Neural cell (in vitro differentiated cells): ENCODE results near the gene PEX13. TPM values are rescaled to one million over a fixed set of nuclear protein-coding genes. Genes with fewer than 3 reads are reported as not detected.

Experiments used
- H2AFZ ChIP-seq: fragments of 200-600, 300-800 bp; sonication (generic), shearing (Covaris generic); 2 replicates; pipeline ENCODE4 v1.6.0; 2014; ENCODE audit warnings: low read depth, mild to moderate bottlenecking, antibody characterized with exemption, low read length, moderate library complexity
- H3F3A ChIP-seq: fragments of 200-600 bp; shearing (Covaris generic); 2 replicates; pipeline ENCODE4 v1.6.1; 2016; ENCODE audit warnings: mild to moderate bottlenecking, moderate library complexity, mixed read lengths, antibody characterized with exemption, low read length; ENCODE audit not compliant: insufficient read depth, poor library complexity, severe bottlenecking
- H3K27ac ChIP-seq: fragments of 200-600, 300-800 bp; sonication (generic), shearing (Covaris generic); 2 replicates; pipeline ENCODE4 v1.5.1; 2014; ENCODE audit warnings: mild to moderate bottlenecking, low read length, moderate library complexity
- H3K27me3 ChIP-seq: fragments of 300-800, 200-600 bp; sonication (generic), shearing (Covaris generic); 2 replicates; pipeline ENCODE4 v1.6.0; 2014; ENCODE audit warnings: mild to moderate bottlenecking, low read depth, low read length, moderate library complexity; ENCODE audit not compliant: insufficient read depth
- H3K36me3 ChIP-seq: fragments of 300-800, 200-600 bp; sonication (generic), shearing (Covaris generic); 2 replicates; pipeline ENCODE4 v1.5.1; 2014; ENCODE audit warnings: mild to moderate bottlenecking, antibody characterized with exemption, low read length, moderate library complexity; ENCODE audit not compliant: insufficient read depth
- H3K4me2 ChIP-seq: fragments of 300-800, 200-600 bp; sonication (generic), shearing (Covaris generic); 2 replicates; pipeline ENCODE4 v1.6.0; 2014; ENCODE audit warnings: mild to moderate bottlenecking, low read length
- H3K4me3 ChIP-seq: fragments of 300-800, 200-600 bp; sonication (generic), shearing (Covaris generic); 2 replicates; pipeline ENCODE4 v1.5.1; 2014; ENCODE audit warnings: mild to moderate bottlenecking, low read length, moderate library complexity
- H3K79me2 ChIP-seq: fragments of 200-600 bp; shearing (Covaris generic); replicated peaks from 2 replicates; pipeline ENCODE4 v1.6.0; 2014; ENCODE audit warnings: mild to moderate bottlenecking, low read length, moderate library complexity; ENCODE audit not compliant: insufficient read depth
- H3K9ac ChIP-seq: fragments of 300-800, 200-600 bp; sonication (generic), shearing (Covaris generic); 2 replicates; pipeline ENCODE4 v1.6.1; 2016; ENCODE audit warnings: mild to moderate bottlenecking, low read length, mixed read lengths
- H3K9me2 ChIP-seq: fragments of 200-600 bp; shearing (Covaris generic); 2 replicates; pipeline ENCODE4 v1.6.1; 2016; ENCODE audit warnings: mild to moderate bottlenecking, low read length, mixed read lengths; ENCODE audit not compliant: insufficient read depth
- H3K9me3 ChIP-seq: fragments of 200-600, 300-800 bp; sonication (generic), shearing (Covaris generic); 2 replicates; pipeline ENCODE4 v1.6.1; 2016; ENCODE audit warnings: mild to moderate bottlenecking, mixed run types, low read length, moderate library complexity, mixed read lengths
- H4K20me1 ChIP-seq: fragments of 200-600 bp; shearing (Covaris generic); 2 replicates; pipeline ENCODE4 v1.6.1; 2016; ENCODE audit warnings: mild to moderate bottlenecking, mixed run types; ENCODE audit not compliant: insufficient read depth
- CTCF ChIP-seq: fragments of 450-650 bp; IDR thresholded peaks from 2 replicates; pipeline ENCODE4 v1.5.1; 2014; ENCODE audit warnings: antibody characterized with exemption, mild to moderate bottlenecking, moderate library complexity; ENCODE audit not compliant: poor library complexity, severe bottlenecking
- EP300 ChIP-seq: fragments of 450-650 bp; conservative IDR thresholded peaks from 2 replicates; pipeline ENCODE4 v1.6.1; 2014; ENCODE audit warnings: antibody characterized with exemption, mild to moderate bottlenecking, moderate library complexity; ENCODE audit not compliant: poor library complexity, severe bottlenecking
- EZH2 ChIP-seq: fragments of 200-600, 300-800 bp; shearing (Covaris generic), sonication (generic); IDR thresholded peaks from 2 replicates; pipeline ENCODE4 v1.6.1; 2014; ENCODE audit warnings: antibody characterized with exemption, low read length, borderline replicate concordance, mild to moderate bottlenecking; ENCODE audit not compliant: insufficient read depth, poor library complexity, severe bottlenecking
- MXI1 ChIP-seq: fragments of 450-650 bp; conservative IDR thresholded peaks from 2 replicates; pipeline ENCODE4 v1.6.1; 2014; ENCODE audit warnings: antibody characterized with exemption, mild to moderate bottlenecking; ENCODE audit not compliant: poor library complexity, severe bottlenecking
- POLR2AphosphoS5 ChIP-seq: IDR thresholded peaks from 2 replicates; pipeline ENCODE4 v1.6.1; 2012
- RAD21 ChIP-seq: fragments of 450-650 bp; conservative IDR thresholded peaks from 2 replicates; pipeline ENCODE4 v1.6.1; 2014; ENCODE audit warnings: antibody characterized with exemption, mild to moderate bottlenecking, moderate library complexity
- REST ChIP-seq: IDR thresholded peaks from 2 replicates; pipeline ENCODE4 v1.6.1; 2012; ENCODE audit warnings: borderline replicate concordance
- SMC3 ChIP-seq: fragments of 450-650 bp; conservative IDR thresholded peaks from 2 replicates; pipeline ENCODE4 v1.6.1; 2014; ENCODE audit warnings: antibody characterized with exemption, mild to moderate bottlenecking, moderate library complexity; ENCODE audit not compliant: poor library complexity
- TAF1 ChIP-seq: IDR thresholded peaks from 2 replicates; pipeline ENCODE4 v1.6.1; 2012; ENCODE audit warnings: low read depth
- polyA plus RNA-seq: library from polyadenylated mRNA; depleted of rRNA; stranded (reverse); fragments of >200 nt; gene quantifications from 2 replicates; pipeline ENCODE4 v1.2.3, GENCODE V29; 2014

PEX13 gene
- polyA plus RNA-seq, 1 donor from 2014 or later, result 95.6 TPM

GRCh38 chr2:60998628-60999545, 18.6 kb upstream of the PEX13 start:
- Histone ChIP-seq H2AFZ (no peak overlapping the region), H3K4me3 (no peak overlapping the region), H3F3A (no peaks in the 10 kb centered on the region), H3K4me2 (no peak overlapping the region), H3K27ac (no peak overlapping the region), H3K9ac (no peak overlapping the region), H3K9me3 (no peaks in the 10 kb centered on the region), H3K27me3 (no peaks in the 10 kb centered on the region), H3K9me2 (no peaks in the 10 kb centered on the region), H4K20me1 (no peaks in the 10 kb centered on the region), H3K79me2 (no peaks in the 10 kb centered on the region), H3K36me3 (no peaks in the 10 kb centered on the region)
- TF ChIP-seq MXI1 (no peak), RAD21 (peak; percentile 88), SMC3 (peak; percentile 85), REST (no peak), EZH2 (no peak), CTCF (peak; percentile 82), POLR2AphosphoS5 (no peak), TAF1 (no peak)

GRCh38 chr2:61005736-61006135, 11.8 kb upstream of the PEX13 start:
- no peaks in the 10 kb centered on the region for H3K9me3 ChIP-seq
- H3F3A ChIP-seq, result no peaks in the 10 kb centered on the region
- H3K27me3 ChIP-seq, result no peaks in the 10 kb centered on the region
- H3K9ac ChIP-seq, result no peak overlapping the region
- H3K4me2 ChIP-seq, result no peak overlapping the region
- H3K79me2 ChIP-seq, result no peaks in the 10 kb centered on the region
- H4K20me1 ChIP-seq, result no peaks in the 10 kb centered on the region
- no peaks in the 10 kb centered on the region for H3K36me3 ChIP-seq
- no peak overlapping the region for H3K4me3 ChIP-seq
- TF ChIP-seq TAF1 (no peak), RAD21 (no peak), POLR2AphosphoS5 (no peak), EZH2 (no peak), EP300 (no peak), REST (no peak), SMC3 (no peak), MXI1 (no peak), CTCF (no peak)
- H3K9me2 ChIP-seq, result no peaks in the 10 kb centered on the region
- H2AFZ ChIP-seq, result no peak overlapping the region
- H3K27ac ChIP-seq, result no peak overlapping the region
